HepG2 (cell line): ENCODE data around the gene SRCAP. TPM values are rescaled to one million over a fixed set of nuclear protein-coding genes. Genes with fewer than 3 reads are reported as not detected.

Experiments
- AKAP8 ChIP-seq: sonication (generic); formaldehyde crosslinking; IDR thresholded peaks from 2 replicates; pipeline ENCODE4 v1.5.1; 2020; ENCODE audit warnings: mild to moderate bottlenecking, missing genetic modification reagents
- CAMTA2 ChIP-seq: sonication (generic); formaldehyde crosslinking; IDR thresholded peaks from 2 replicates; pipeline ENCODE4 v1.4.0; 2020; ENCODE audit warnings: mild to moderate bottlenecking, missing genetic modification reagents, borderline replicate concordance
- CBX5 ChIP-seq: sonication (generic); formaldehyde crosslinking; IDR thresholded peaks from 2 replicates; pipeline ENCODE4 v1.4.0; 2020; ENCODE audit warnings: missing genetic modification reagents, borderline replicate concordance
- CCAR2 ChIP-seq: fragments of 200-400 bp; formaldehyde crosslinking; optimal IDR thresholded peaks from 2 replicates; pipeline ENCODE3; 2018; ENCODE audit warnings: low read depth, mild to moderate bottlenecking, low read length, moderate library complexity
- FOSL1 ChIP-seq: sonication (generic); formaldehyde crosslinking; IDR thresholded peaks from 2 replicates; pipeline ENCODE4 v1.9.0; 2021; ENCODE audit warnings: missing genetic modification reagents, borderline replicate concordance
- GATAD2A ChIP-seq: IDR thresholded peaks from 2 replicates; pipeline ENCODE4 v1.6.1; 2016
- IRF2 ChIP-seq: IDR thresholded peaks from 2 replicates; pipeline ENCODE4 v1.6.1; 2018; ENCODE audit warnings: missing genetic modification reagents, missing compliant biosample characterization
- JARID2 ChIP-seq: sonication (generic); formaldehyde crosslinking; IDR thresholded peaks from 2 replicates; pipeline ENCODE4 v1.8.1; 2023; ENCODE audit warnings: missing genetic modification reagents, inconsistent platforms; ENCODE audit not compliant: insufficient replicate concordance
- JUN ChIP-seq: sonication (generic); formaldehyde crosslinking; IDR thresholded peaks from 2 replicates; pipeline ENCODE4 v1.4.0; 2020; ENCODE audit warnings: mild to moderate bottlenecking, missing genetic modification reagents
- LBX2 ChIP-seq: sonication (generic); formaldehyde crosslinking; IDR thresholded peaks from 2 replicates; pipeline ENCODE4 v1.5.0; 2020; ENCODE audit warnings: missing genetic modification reagents, mild to moderate bottlenecking, borderline replicate concordance
- MAF1 ChIP-seq: sonication (generic); formaldehyde crosslinking; IDR thresholded peaks from 2 replicates; pipeline ENCODE4 v1.5.0; 2020; ENCODE audit warnings: missing genetic modification reagents, borderline replicate concordance
- MTF1 ChIP-seq: sonication (generic); formaldehyde crosslinking; IDR thresholded peaks from 2 replicates; pipeline ENCODE4 v1.5.0; 2020; ENCODE audit warnings: missing genetic modification reagents
- MTF2 ChIP-seq: sonication (generic); formaldehyde crosslinking; IDR thresholded peaks from 2 replicates; pipeline ENCODE4 v1.5.0; 2020; ENCODE audit warnings: missing genetic modification reagents, borderline replicate concordance
- NFRKB ChIP-seq: fragments of 450-650 bp; IDR thresholded peaks from 2 replicates; pipeline ENCODE4 v1.6.1; 2017
- PAXIP1 ChIP-seq: sonication (generic); formaldehyde crosslinking; conservative IDR thresholded peaks from 2 replicates; pipeline ENCODE4 v1.4.0; 2020; ENCODE audit warnings: mild to moderate bottlenecking, missing genetic modification reagents, moderate library complexity
- SRSF4 ChIP-seq: fragments of 200-400 bp; formaldehyde crosslinking; IDR thresholded peaks from one replicate; pipeline ENCODE4 v1.6.1; 2018; ENCODE audit warnings: mild to moderate bottlenecking, low read depth, low read length, moderate library complexity; ENCODE audit not compliant: poor library complexity, severe bottlenecking
- XBP1 ChIP-seq: sonication (generic); formaldehyde crosslinking; IDR thresholded peaks from 2 replicates; pipeline ENCODE4 v1.5.0; 2020; ENCODE audit warnings: missing genetic modification reagents
- ZNF510 ChIP-seq: sonication (generic); formaldehyde crosslinking; IDR thresholded peaks from 2 replicates; pipeline ENCODE4 v1.4.0; 2020; ENCODE audit warnings: low read depth, mild to moderate bottlenecking, missing genetic modification reagents
- ZNF547 ChIP-seq: sonication (generic); formaldehyde crosslinking; IDR thresholded peaks from 2 replicates; pipeline ENCODE4 v1.5.1; 2020; ENCODE audit warnings: mild to moderate bottlenecking, missing genetic modification reagents
- ZNF569 ChIP-seq: sonication (generic); formaldehyde crosslinking; IDR thresholded peaks from 2 replicates; pipeline ENCODE4 v1.5.0; 2020; ENCODE audit warnings: mild to moderate bottlenecking, missing genetic modification reagents, moderate library complexity, borderline replicate concordance
- ZNF687 ChIP-seq: sonication (generic); formaldehyde crosslinking; IDR thresholded peaks from 2 replicates; pipeline ENCODE4 v1.5.1; 2020; ENCODE audit warnings: mild to moderate bottlenecking, missing genetic modification reagents, moderate library complexity
- ZSCAN12 ChIP-seq: sonication (generic); formaldehyde crosslinking; IDR thresholded peaks from 2 replicates; pipeline ENCODE4 v1.9.0; 2021; ENCODE audit warnings: mild to moderate bottlenecking, missing genetic modification reagents
- polyA plus RNA-seq, 8 experiments: library from polyadenylated mRNA; depleted of rRNA in 3 of 8; stranded (reverse) in 7 of 8; unstranded in 1 of 8; fragments of >200 nt; fragmentation: Illumina TruSeq in 4 of 8; extraction: Trizol in 4 of 8; gene quantifications; 2 replicates each; pipeline versions ENCODE4 v1.2.1 to v1.2.3, GENCODE V29; 2011 to 2016; ENCODE audit warnings: low read depth in 4 of 8, missing spikeins in 1 of 8, mixed read lengths in 1 of 8; ENCODE audit not compliant: insufficient read depth in 1 of 8
- total RNA-seq, 5 experiments: library from RNA; depleted of rRNA; stranded (reverse); fragments of >200 nt; fragmentation: Illumina TruSeq; extraction: Trizol; gene quantifications; 2 replicates each; pipeline ENCODE4 v1.2.3, GENCODE V29; 2016; ENCODE audit warnings: low read depth in 1 of 5

The SRCAP gene
- total and polyA plus RNA-seq, 2 of the 13 experiments (the other 11 are each of a cell fraction or from before 2014, with no cell fraction given) = 4.9 to 9.0 TPM

GRCh38 chr16:30775392-30776188 is 76.6 kb downstream of the SRCAP start (continued):
- TF ChIP-seq ZNF547 (CRISPR knock-in tag) (peak; percentile 94), JUN (peak; percentile 2; the same call in 1 of the 2 replicates), SRSF4 (peak; percentile 94), ZNF687 (CRISPR knock-in tag) (peak; percentile 98), ZNF510 (peak; percentile 83; the same call in 1 of the 2 replicates), ZNF569 (CRISPR knock-in tag) (peak; percentile 97), PAXIP1 (CRISPR knock-in tag) (peak; percentile 41; the same call in 1 of the 2 replicates), FOSL1 (no peak), JARID2 (no peak), IRF2 (peak; percentile 83), AKAP8 (peak; percentile 100), XBP1 (CRISPR knock-in tag) (no peak), LBX2 (CRISPR knock-in tag) (peak; percentile 46; the same call in 1 of the 2 replicates), GATAD2A (CRISPR knock-in tag) (peak; percentile 43; the same call in 1 of the 2 replicates), MAF1 (CRISPR knock-in tag) (peak; percentile 46; the same call in 1 of the 2 replicates), MTF2 (CRISPR knock-in tag) (peak; percentile 95), MTF1 (CRISPR knock-in tag) (peak; percentile 29; the same call in 1 of the 2 replicates), CCAR2 (no peak), ZSCAN12 (CRISPR knock-in tag) (no peak), CBX5 (CRISPR knock-in tag) (0 out of 2 replicates have a peak, but pooled peaks have one; percentile 22), NFRKB (no peak), CAMTA2 (CRISPR knock-in tag) (peak; percentile 24)
